Neutrophil (primary cell): ENCODE results near the gene MYO3B.

Source experiments
- H3K27ac ChIP-seq: fragments of 200-600 bp; sonication (generic); 2 replicates; pipeline ENCODE4 v1.5.1; 2016; ENCODE audit warnings: mild to moderate bottlenecking, moderate library complexity
- H3K27me3 ChIP-seq: fragments of 200-600 bp; sonication (generic); 2 replicates; pipeline ENCODE4 v1.6.0; 2016; ENCODE audit warnings: mild to moderate bottlenecking
- H3K36me3 ChIP-seq: fragments of 200-600 bp; sonication (generic); 2 replicates; pipeline ENCODE4 v1.5.1; 2017
- H3K4me1 ChIP-seq, 2 experiments: fragments of 200-600 bp in 1 of 2; sonication (generic) in 1 of 2; 1 replicate in 1 of 2; 2 replicates in 1 of 2; pipeline versions ENCODE4 v1.5.1 to v1.6.1; 2013 to 2016; ENCODE audit warnings: low read depth in 1 of 2, low read length in 1 of 2, mild to moderate bottlenecking in 1 of 2, moderate library complexity in 1 of 2; ENCODE audit not compliant: control insufficient read depth in 1 of 2, insufficient read depth in 1 of 2
- H3K4me3 ChIP-seq, 2 experiments: fragments of 200-600 bp in 1 of 2; sonication (generic) in 1 of 2; 1 replicate in 1 of 2; 2 replicates in 1 of 2; pipeline ENCODE4 v1.5.1; 2013 to 2016; ENCODE audit warnings: low read depth in 1 of 2, low read length in 1 of 2, mild to moderate bottlenecking in 1 of 2, moderate library complexity in 1 of 2
- H3K9me3 ChIP-seq: fragments of 200-600 bp; sonication (generic); 2 replicates; pipeline ENCODE4 v1.5.1; 2016
- TF ChIP-seq, protein P1 (sequence below): fragments of 200-600 bp; sonication (generic); IDR thresholded peaks from 2 replicates; pipeline ENCODE4 v1.5.1; 2016; ENCODE audit warnings: antibody characterized with exemption

Gene MYO3B

DNA sequence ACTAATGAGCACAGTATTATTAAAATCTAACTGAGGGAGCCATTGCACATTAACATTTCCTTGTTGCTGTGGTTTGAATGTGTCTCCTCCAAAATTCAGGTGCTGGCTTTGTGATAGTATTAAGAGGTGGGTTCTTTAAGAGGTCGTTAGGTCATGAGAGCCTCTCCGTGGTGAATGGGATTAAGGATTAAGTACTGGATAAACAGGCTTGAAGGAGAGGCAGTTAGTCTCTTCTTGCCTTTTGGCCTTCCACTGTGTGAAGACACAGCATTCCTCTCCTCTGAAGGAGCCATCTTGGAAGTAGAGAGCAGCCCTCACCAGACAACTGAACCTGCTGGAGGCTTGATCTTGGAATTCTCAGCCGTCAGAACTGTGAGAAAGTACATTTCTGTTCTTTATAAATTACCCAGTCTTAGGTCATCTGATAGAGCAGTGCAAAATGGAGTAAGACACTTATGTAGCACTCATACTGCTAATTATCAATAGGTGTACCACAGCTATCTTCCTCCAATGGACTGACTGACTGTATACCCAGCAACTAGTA, 182.7 kb downstream of the MYO3B start:
- H3K4me1 ChIP-seq = peaks cover 0 to 20% of the 10 kb centered on the region in 2 experiments
- TF ChIP-seq, protein P1, sequence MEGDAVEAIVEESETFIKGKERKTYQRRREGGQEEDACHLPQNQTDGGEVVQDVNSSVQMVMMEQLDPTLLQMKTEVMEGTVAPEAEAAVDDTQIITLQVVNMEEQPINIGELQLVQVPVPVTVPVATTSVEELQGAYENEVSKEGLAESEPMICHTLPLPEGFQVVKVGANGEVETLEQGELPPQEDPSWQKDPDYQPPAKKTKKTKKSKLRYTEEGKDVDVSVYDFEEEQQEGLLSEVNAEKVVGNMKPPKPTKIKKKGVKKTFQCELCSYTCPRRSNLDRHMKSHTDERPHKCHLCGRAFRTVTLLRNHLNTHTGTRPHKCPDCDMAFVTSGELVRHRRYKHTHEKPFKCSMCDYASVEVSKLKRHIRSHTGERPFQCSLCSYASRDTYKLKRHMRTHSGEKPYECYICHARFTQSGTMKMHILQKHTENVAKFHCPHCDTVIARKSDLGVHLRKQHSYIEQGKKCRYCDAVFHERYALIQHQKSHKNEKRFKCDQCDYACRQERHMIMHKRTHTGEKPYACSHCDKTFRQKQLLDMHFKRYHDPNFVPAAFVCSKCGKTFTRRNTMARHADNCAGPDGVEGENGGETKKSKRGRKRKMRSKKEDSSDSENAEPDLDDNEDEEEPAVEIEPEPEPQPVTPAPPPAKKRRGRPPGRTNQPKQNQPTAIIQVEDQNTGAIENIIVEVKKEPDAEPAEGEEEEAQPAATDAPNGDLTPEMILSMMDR = no peak
- no peaks in the 10 kb centered on the region for H3K27me3 ChIP-seq
- no peaks in the 10 kb centered on the region for H3K36me3 ChIP-seq
- H3K9me3 ChIP-seq = no peaks in the 10 kb centered on the region
- no peak overlapping the region for H3K4me3 ChIP-seq
- no peak overlapping the region for H3K27ac ChIP-seq

DNA sequence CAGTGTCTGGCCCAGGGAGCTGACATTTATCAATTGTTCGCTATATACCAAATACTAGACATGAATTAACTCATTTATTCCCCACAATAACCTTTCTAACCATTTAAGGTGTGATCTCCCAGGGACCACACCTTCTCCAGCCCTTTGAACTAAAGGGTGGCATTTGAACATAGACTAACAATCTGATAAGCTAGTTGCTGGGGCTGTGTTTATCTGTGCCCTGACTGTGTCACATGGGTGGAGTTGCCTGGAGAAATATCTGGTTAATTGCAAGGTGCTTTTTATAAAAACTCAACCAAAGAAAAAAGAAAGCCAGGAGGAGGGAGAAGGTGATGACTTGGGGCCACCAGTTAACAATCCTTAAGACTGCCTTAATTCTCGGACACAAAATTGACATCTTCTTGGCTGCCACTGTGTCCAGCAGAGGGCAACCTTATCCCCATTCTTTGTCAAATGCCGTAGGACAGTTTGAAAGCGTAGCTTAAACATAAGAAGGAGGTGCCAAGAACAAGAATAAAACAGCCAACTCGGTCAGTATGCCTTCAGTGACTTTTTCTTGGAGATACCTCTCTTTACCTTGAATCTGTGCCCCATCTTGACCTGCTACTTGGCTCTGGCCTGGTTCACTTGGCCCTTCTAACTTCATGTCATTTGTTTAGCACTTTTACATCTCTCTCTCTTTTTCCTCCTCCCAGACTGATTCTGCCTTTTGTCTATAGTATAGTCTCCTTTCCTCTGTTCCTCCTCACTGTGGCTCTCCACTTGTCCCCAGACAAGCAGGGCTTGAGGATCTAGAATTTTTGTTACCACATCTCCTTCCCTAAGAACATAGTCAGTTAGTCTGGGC, 183.4 kb downstream of the MYO3B start:
- TF ChIP-seq, protein P1 = no peak
- Histone ChIP-seq H3K27ac (no peak overlapping the region), H3K4me3 (no peak overlapping the region), H3K36me3 (no peaks in the 10 kb centered on the region), H3K27me3 (no peaks in the 10 kb centered on the region), H3K4me1 (peaks cover 0 to 20% of the 10 kb centered on the region in 2 experiments), H3K9me3 (no peaks in the 10 kb centered on the region)

- TF ChIP-seq, protein P1 = no peak
- H3K27ac ChIP-seq = no peak overlapping the region
- H3K27me3 ChIP-seq = no peaks in the 10 kb centered on the region
Measured at GRCh38 chr2:170362313-170362870, 184.4 kb downstream of the MYO3B start.

DNA sequence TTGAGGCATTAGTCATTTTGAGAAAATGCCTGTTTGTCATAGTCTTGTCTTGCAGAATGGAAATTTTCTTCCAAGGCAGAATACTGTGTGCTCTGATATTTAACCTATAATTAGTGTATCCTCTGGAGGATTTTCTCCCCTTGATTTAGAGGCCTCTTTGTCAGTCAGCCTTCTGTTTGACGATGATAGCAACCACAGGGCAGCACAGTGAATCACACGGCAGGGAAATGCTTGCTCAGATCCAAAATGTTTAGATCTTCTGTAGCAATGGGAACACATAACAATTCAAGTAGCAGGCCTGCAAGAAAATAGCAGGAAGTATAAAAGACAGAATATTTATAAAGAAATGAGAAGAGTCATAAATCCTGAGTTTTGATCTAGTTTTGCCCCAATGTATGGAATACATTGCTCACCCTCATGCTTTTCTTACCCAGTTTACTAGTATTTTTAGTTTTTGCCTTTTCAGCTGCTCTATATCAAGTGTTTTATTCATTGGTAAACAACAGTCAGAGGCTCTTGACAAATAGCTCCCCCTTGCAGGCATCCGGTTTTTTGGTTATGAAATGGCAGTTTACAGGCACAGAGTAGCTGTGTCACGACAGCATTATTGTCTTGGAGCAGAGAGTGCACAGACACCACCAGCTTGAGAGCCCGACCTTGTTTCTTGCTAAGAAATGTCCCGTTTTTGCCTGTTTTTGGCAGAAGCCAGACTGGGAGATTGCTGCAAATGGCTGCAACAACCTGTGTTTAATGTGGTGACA, 185.1 kb downstream of the MYO3B start:
- Histone ChIP-seq H3K27ac (no peak overlapping the region), H3K9me3 (no peaks in the 10 kb centered on the region), H3K4me3 (no peak overlapping the region), H3K36me3 (no peaks in the 10 kb centered on the region), H3K27me3 (peaks cover 5% of the 10 kb centered on the region), H3K4me1 (peaks cover 0 to 20% of the 10 kb centered on the region in 2 experiments)
- TF ChIP-seq, protein P1 = no peak

More at GRCh38 chr2:170362313-170362870, 184.4 kb downstream of the MYO3B start:
- Histone ChIP-seq H3K9me3 (no peaks in the 10 kb centered on the region), H3K4me3 (no peak overlapping the region), H3K36me3 (no peaks in the 10 kb centered on the region), H3K4me1 (peaks cover 0 to 20% of the 10 kb centered on the region in 2 experiments)

DNA sequence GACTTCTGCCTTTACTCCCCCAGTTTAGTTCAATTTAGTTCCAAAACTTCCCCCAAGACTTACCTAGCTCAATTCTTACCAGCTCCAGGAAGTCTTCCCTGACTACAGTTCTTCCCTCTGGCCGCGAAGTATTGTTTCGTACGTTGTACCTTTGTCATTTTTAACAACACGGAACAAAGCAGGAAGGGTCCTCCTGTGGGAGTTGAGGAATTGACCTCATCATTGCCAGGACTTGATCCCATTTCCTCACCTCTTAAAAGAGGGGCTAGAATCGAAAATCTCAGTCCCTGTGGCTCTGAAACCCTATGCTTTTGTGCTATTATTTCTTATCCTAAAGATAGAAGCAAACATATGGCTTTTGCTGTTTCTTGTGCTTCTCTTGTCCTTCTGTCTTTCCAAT, 187.1 kb downstream of the MYO3B start:
- peaks cover 0 to 20% of the 10 kb centered on the region in 2 experiments for H3K4me1 ChIP-seq
- H3K9me3 ChIP-seq = no peaks in the 10 kb centered on the region
- H3K36me3 ChIP-seq = no peaks in the 10 kb centered on the region
- H3K27ac ChIP-seq = no peak overlapping the region
- no peak overlapping the region for H3K4me3 ChIP-seq
- TF ChIP-seq, protein P1 = no peak
- H3K27me3 ChIP-seq = peaks cover 24% of the 10 kb centered on the region
